IPS-NIHi11 (cell line): Measurements from ENCODE around the gene ATP13A3.
A peak's percentile ranks its signal among the peaks of the same experiment; 100 is the strongest.

Source experiments
- DNase-seq: peaks from one replicate; pipeline ENCODE4 v3.0.0; 2012; ENCODE audit warnings: mixed read lengths, low spot score

Gene ATP13A3

DNA sequence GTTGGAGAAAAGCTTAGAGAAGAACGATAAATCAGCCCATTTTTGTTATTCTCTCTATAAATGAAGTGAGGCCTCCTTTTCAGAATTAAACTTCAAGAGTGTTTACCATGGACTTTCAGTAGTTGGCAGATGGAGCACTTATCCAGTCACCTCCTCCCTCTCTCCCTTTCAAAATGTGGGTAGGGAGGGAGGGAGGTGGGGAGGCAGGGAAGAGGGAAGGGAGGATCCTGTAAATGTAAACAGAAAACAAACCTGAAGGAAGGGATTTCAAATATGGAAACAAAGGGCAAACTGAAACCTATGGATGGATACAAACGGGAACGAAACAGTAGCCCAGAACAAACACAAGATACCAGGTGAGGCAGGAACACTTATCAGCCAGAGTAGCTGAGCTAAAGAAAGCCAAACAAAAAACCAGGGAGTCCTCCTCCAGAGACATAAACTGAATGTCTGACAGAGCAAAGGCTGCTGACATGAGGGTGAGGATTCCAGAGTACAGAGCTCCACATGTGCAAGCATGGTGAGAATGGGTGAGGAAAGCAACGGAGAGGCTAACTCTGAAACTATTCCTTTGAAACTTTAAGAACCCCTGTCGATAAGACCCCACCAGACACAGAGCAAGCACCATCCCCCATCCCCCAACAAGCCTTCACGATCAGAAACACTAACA lies 46.8 kb downstream of the ATP13A3 start:
- no peak for DNase-seq

DNA sequence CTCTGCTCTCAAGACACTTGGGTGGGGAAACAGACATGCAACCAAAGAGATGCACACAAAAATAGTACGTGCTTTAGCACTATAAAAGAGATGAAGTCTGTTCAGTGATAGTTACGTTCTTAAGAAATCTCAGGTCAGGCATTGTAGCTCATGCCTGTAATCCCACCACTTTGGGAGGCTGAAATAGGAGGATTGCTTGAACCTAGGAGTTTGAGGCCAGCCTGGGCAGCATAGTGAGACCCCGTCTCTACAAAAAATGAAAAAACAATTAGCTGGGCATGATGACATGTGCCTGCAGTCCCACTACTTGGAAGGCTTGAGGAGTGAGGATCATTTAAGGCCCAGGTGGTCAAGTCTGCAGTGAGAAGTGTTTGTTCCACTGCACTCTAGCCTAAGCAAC lies 52.3 kb downstream of the ATP13A3 start:
- DNase-seq: no peak

DNA sequence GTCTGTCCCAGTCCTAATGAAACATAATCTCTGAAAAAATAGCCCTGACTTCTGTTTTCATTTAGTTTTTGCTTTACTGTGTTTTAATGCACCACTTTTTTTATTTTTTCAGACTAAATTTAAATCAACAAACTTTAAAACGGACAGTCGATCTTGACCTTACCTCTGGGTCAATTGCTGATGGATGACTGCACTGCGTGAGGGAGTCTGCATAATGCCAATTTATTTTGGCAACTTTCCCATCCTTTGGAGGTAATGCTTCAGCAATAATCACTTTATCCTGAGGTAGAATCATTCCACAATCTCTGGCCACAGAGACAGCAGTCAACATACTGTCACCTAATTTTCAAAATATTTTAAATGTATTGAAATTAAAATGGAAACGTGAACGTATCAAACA lies 55.2 kb downstream of the ATP13A3 start:
- DNase-seq: no peak

DNA sequence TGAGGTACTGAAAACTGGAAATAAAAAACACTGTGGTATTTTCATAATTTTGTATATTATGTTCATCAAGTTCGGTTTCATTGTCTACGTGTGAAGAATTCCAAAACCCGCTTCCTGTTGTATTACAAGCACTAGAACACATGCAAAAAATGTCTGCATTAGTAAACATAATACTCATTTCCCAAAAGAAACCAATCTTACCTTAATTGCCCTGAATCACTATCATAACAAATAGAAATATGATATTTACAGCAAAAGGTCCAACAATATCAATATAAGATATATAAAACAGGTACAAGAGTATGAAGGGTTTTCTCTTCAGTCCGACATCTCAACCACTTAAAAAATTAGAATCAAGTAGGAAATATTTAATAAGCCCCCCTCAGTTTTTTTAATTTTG lies 61.4 kb downstream of the ATP13A3 start:
- DNase-seq: no peak

DNA sequence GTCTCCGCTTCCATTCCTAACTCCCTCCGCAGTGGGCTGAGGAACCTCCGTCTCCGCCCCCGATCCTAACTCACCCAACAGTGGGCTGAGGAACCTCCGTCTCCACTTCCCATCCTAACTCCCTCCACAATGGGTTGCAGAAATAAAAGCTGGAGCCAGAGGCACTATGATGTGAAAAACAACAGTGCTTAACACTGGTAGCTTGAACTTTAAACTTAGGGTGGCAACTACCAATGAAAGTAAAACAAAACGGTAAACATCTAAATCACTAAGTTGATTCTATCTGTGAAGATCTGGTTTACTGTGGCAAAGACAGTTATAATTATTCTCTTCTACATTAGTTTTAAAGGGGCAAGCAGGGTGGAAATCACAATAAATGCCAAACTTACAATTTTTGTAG lies 61.8 kb downstream of the ATP13A3 start:
- no peak for DNase-seq

DNA sequence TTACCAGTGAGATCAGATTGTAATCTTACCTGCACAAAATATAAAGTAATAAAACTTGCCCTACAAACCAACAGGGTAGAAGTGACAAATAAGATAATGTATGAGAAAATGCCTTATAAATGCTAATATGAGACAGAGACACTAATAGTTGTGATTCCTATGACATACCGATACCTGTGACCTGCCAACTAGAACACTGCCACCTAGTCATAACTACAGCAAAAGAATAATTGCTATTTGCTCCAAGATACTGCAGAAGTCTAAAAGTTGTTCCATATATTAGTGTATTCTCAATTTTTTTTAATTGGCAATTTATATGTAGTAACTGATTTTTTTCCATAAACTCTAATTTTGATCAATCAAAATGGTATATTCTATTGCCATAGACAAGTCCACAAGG lies 62.4 kb downstream of the ATP13A3 start:
- DNase-seq: no peak

DNA sequence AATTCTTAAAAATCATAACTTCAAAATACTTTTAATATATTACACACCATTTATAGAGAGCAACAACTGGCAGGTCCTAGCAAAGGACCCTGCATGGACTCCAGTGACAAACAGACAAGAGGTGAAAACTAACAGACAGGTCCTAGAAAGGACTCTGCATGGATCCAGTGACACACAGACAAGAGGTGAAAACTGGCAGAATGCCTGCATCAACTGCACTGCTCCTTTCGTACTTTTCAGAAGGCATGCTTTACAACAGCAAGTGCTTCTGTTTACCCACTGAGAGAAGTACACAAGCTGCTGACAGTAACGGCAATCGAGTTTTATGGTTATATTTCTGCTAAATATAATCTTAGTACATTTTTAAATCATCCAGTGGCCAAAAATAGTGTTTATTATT lies 63.5 kb downstream of the ATP13A3 start:
- no peak for DNase-seq

DNA sequence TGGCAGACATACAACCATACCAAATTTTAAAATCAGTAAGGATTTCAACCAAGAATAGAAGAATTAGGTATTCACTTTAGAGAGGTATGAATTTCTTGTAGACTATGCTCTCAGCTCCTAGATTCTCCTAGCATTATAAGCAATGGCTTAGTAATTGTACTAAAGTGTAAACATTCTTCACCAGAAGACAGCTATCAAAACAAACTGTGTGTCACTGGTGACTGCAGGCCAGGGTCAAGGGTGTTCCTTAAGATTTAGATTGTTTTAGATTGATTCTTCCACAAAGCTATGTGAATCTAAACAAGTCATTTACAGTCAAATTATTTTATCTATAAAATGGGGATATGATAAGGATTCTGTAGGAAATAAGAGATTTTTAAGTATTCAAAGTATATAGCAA lies 64.6 kb downstream of the ATP13A3 start:
- DNase-seq: no peak

DNA sequence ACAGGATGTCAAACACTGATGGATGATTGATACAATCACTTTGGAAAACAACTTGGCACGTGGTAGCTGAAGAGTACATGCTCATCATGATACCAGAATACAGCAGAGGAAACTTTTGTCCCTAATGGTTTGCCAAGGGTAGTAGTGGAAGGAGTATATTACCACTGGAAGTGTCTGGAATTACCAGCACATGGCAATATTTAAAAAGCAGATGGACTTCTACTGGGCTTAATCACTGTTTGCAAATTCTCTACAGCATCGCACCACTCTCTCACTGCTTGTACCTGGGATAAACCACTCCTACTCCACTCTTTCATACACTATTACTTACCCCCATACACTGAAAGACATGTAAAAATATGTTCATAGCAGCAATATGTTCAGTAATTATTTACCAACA lies 68.1 kb downstream of the ATP13A3 start:
- DNase-seq: no peak

DNA sequence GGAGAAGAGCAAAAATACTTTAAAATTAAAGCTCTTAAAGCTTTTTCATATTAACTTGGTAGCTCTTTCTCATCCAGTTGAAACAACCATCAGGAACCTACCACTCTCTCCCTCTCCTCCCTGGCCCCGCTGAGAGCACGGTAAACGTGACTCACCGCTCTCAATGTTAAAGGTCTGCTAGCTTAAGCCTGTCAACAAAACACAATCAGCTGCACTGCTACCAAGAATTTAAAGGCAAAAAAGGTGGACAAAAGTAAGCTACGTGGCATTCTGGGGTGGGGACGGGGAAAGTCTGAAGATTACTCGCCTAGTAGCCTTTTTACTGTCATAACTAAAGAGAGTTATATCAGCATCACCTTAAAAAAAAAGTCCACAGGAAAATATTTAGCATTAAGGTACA lies 79.4 kb downstream of the ATP13A3 start:
- DNase-seq: no peak

DNA sequence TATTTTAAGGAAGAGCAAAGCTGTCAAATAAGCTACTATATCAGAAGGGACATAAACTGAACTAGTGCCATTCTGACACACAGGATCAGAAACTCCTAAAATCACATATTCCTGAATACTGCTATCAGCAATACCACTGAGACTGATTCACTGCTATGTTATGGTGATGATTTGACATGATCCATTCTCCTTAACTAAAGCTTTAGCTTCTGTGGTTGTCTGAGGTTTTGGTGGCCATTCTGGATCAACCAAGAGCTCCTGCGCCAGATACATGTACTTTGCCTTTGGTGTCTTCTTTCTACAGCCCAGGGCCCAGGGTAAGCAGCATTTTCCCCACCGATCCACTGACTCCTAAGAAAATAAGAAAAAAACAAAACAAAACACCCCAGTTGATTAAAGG lies 81.0 kb downstream of the ATP13A3 start:
- no peak for DNase-seq

DNA sequence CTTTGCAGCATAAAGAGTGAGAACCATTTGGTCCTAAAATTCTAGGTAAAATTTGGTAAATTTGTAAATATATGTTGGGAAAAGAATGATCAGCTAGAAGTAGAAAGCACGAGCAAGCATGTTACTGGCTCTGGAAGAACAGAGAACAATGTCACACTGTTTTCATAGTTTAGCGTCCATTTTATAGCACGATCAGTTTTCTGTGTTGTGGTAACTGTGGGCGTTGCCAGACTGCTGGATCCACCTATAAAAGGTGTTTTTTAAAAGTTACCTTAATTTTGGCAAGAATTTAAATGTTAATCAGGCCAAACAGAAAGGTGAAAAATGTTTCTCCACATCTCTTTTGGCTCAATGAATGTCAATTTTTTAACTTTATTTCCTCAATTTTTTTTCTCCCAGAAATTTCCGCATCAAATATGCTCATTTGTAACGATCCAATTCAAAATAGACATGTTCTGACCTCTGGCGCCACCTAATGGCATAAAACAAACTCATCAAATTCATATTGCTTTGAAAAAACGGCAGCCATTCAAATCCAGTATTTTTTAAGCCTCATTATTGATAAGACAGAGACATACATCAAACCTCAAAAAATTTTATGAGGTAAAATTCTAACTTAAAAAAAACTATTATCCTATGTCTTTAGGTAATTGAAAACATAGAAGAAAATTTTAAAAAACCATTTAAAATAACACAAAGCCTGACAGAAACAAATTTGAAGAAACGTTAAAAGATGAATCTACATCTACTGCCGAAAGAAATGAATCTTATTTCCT lies 82.2 kb downstream of the ATP13A3 start:
- no peak for DNase-seq

DNA sequence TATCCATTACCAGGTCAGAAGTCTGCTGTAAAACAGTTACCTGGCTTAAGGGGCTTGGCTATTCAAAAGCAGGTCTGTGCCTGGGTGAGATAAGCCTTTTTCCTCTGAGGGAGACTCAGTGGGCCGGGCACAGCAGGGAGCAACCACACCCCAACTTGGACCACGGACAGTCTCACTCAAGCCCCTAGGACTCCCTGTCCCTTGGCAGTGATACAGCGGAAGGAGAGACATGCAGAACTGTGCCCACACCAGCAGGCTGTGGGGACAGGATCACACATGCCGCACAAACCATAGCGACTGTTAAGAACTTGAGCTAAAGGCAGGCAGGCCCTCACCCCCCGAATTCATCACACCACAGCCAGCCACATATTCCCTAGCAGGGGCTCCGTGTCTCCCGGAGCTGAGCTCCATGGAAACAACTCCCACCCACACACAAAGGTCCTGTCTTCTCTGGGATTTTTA lies 84.9 kb downstream of the ATP13A3 start:
- no peak for DNase-seq

DNA sequence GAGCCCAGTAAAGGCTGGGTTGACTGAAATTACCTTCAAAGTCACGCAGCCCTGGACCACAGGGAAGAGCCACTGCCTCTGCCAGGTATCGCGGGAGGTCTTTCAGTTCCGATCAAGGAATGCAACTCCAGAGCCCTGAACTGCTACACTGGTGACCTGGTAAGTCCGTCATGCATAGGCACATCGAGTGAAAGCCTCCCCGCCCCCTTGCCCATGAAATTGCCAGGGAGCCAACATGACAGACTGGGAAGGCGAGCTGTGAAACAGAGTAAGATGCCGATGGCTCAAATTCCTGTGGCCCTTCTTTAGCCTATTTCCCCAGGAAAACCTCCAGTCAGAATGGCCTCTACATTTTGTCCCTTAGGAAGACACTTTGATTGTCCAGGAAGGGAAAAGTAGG lies 85.5 kb downstream of the ATP13A3 start:
- no peak for DNase-seq

DNA sequence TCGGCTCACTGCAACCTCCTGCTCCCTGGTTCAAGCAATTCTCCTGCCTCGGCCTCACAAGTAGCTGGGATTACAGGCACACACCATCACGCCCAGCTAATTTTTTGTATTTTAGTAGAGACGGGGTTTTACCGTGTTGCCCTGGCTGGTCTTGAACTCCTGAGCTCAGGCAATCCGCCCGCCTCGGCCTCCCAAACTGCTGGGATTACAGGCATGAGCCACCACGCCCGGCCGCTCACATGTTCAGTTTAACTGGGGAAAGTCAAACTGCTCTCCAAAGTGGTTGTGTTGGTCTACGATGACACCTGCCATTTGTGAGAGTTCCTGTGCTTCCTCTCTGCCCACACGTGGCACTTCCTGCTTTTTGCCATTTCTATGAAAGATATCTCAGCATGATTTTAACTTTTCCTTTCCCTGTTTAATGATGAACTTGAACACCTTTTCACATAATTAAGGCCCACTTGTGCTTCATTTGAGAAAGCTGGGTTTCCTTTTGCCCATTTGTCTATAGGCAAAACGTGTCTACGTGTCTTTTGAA lies 86.9 kb downstream of the ATP13A3 start:
- DNase-seq: no peak

DNA sequence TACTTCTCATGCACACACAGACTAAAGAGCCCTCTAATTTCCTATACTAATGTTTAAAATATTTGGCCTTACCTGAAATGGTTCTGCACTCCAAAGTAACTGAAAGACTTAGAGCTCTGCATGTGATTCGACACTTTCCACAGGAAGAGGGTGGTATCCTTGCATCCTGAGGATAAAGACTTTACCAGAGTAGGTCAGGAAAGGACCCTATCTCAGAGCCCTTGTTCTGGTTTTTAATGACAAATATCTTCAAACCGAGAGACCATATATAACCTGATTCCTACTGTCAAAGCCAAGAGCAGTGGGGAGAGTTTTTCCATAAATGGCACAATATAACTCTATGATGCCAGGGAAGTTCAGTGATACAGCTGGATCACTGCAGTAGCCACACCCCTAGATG lies 87.6 kb downstream of the ATP13A3 start, which contains the start of gene GP5:
GP5 (minus strand) TSS at position 101 of the 400 bp plus-strand sequence. CDS start 984 bp downstream, outside the sequence.
- no peak for DNase-seq

DNA sequence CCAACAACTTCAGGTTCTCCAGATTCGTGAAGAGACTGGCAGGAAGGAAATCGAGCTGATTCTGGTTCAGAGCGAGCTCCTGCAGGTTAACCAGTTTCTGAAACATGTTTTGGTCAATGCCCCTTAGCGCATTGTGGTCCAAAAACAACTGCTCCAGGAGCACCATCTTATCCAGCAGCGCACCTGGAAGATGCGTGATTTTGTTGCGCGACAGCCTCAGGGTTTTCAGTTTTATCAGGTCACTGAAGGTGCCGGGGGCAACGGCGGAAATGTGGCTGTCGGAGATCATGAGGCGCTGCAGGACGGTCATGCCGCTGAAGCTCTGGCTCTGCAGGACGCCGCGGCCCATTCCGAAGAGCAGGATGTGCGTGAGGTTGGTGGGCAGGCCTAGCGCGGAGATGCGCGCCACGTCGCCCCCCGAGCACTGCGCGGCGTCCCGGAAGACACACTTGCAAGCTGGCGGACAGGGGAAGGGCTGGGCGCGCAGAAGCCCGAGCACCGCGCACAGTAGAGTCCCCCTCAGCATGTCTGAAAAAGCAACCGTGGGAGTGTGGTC lies 89.0 kb downstream of the ATP13A3 start:
- DNase-seq: peak; percentile 34

DNA sequence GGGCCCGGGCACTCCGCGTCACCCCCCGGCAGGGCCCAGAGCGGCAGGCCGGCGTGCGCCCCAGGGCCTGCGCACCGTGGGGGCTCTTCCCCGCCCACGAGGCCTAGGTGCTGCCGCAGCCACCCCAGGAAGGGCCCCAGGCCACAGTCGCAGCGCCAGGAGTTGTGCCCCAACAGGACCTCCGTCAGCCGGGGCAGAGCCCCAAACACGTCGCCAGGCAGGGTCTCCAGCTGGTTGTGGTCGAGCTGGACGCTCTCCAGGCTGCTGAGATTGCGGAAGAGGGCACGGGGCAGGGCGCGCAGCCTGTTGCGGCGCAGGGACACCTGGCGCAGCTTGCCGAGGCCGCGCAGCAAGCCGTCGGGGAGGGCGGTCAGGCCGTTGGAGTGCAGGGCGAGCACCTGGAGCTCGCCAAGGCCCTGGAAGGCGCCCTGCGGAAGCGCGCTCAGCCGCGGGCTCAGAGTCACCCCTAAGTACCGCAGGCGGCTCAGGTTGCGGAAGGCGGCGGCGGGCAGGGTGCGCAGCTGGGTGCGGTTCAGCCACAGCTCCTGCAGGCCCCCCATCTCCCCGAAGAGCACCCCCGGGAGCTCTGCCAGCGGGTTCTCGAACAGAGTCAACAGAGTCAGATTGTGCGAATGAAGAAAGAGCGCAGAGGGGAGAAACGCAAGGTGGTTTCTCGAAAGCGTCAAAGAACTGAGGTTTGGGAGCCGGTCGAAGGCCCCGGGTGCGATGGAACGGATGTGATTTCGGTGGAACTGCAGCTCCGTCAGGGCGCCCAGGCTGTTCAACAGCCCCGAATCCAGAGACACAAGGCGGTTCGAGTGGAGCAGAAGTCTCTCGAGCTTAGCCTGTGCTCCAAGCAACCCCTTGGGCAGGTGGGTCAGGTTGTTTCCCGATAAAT lies 89.7 kb downstream of the ATP13A3 start:
- peak; percentile 63 for DNase-seq

DNA sequence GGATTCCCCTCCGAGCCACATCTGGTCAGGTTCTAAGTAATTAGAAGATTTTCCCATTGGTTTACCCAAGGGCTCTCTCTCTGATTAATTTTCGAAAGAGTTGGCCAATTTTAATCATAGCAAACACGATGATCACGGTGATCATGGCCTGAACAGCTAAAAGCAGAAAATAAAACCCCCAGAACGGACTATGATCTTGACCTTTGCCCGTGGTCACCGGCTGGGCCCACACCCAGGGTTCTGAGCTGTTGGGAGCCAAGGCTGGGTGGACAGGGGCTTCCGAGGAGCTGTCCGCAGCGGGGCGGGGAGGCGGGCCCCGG lies 90.3 kb downstream of the ATP13A3 start:
- DNase-seq: peak; percentile 34

DNA sequence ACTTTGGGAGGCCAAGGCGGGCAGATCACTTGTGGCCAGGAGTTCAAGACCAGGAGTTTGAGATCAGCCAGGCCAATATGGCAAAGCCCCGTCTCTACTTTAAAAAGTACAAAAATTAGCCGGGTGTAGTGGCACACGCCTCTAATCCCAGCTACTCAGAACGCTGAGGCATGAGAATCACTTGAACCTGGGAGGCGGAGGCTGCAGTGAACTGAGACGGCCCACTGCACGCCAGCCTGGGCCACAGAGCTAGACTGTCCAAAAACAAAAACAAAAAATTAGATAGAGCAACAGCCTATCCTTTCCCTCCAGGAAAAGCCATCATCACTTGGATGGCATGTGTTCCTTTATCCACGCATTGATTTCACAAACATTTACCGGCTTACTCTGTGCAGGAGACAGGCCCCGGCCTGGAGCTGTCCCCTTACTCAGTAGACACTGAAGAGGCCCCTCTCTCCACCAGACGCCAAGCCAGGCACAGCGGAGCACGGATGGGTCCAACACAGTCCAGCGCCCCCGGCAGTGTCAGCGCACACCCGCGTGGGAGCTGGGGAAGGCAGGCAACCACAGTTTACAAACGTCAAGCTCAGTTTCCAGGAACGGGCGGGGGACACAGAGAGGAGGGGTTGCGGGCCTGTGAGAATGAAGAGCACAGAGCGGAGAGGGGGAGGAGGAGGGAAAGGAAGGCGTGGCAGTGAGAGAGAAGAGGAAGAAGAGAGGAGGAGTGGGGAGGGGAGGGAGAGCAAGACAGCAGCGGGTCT lies 90.8 kb downstream of the ATP13A3 start:
- peak; percentile 64 for DNase-seq

DNA sequence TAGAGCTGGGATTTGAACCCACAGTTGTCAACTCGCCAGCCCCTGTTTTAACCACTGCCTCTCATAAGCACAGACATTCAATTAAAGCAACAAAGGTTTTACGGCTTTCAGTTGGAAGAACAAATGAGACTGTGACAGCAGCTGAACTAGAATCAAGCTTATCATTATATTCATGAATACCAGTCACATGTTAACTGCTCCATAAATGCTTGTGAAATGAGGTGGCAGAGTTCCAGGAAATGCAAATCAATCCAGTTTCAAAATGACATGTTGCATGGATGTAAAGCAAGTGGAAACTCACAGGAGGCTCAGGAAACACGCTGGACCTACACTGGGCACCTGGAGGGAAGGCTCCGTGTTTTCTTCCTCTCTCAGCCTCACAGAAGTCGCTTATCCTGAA lies 91.6 kb downstream of the ATP13A3 start:
- no peak for DNase-seq
